NT2/D1 (cell line): Measurements from ENCODE around the gene HMOX1.

Experiments used
- SUZ12 ChIP-seq: IDR thresholded peaks from 2 replicates; pipeline ENCODE4 v1.6.1; 2011; ENCODE audit not compliant: insufficient read length, insufficient read depth; ENCODE audit errors: extremely low read depth
- YY1 ChIP-seq: IDR thresholded peaks from 2 replicates; pipeline ENCODE4 v1.6.1; 2011; ENCODE audit not compliant: insufficient read length, insufficient read depth
- ZNF274 ChIP-seq: IDR thresholded peaks from 2 replicates; pipeline ENCODE4 v1.6.1; 2011; ENCODE audit warnings: mild to moderate bottlenecking, low read depth, low read length

DNA sequence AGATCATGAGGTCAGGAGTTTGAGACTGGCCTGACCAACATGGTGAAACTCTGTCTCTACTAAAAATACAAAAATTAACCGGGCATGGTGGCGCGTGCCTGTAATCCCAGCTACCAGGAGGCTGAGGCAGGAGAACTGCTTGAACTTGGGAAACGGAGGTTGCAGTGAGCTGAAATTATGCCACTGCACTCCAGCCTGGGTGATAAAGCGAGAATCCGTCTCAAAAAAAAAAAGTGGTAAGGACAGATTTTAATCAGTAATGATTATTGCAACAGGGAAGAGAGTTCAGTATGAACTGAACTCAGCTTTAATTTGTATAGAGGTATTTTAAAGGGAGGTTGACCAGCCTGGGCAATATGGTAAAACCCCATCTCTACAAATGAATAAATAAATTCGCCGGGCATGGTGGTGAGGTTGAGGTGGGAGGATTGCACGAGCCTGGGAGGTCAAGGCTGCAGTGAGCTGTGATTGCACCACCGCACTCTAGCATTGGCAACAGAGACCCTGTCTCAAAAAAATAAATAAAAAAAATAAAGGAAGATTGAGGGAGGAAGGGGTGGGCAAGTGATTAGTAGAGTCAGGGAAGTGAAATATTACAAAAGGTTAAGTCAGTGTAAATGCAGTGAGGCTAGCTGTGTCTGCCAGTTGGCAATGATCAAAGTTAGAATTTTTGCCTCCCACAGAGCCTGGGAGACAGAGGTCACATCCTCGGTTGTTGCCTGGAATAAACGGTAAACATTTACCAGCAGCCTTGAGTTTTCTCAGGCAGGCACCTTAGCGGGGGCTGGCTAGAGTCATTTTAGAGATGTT, 16.4 kb downstream of the HMOX1 start:
- TF ChIP-seq YY1, result no peak
- no peak for TF ChIP-seq SUZ12
- no peak for TF ChIP-seq ZNF274
